ENCODE results near the gene FASN.

Gene FASN

GRCh38 chr17:82086941-82087906 lies 10.8 kb downstream of the FASN start:
- no peak for DNase-seq

- DNase-seq = no peak
These were observed 11.9 kb downstream of the FASN start for GRCh38 chr17:82085931-82086764.

- DNase-seq = no peak
These were observed 12.8 kb downstream of the FASN start for GRCh38 chr17:82085031-82085861.

- no peak for DNase-seq
These were observed 13.5 kb downstream of the FASN start for GRCh38 chr17:82084373-82085030.

- no peak for DNase-seq
These were observed 14.3 kb downstream of the FASN start for GRCh38 chr17:82083533-82084359.

GRCh38 chr17:82083009-82083408 lies 15.0 kb downstream of the FASN start:
- no peak for DNase-seq

- DNase-seq = no peak
These were observed 15.6 kb downstream of the FASN start for GRCh38 chr17:82082456-82082855.

- no peak for DNase-seq
These were observed 16.1 kb downstream of the FASN start for GRCh38 chr17:82081966-82082365.

- no peak for DNase-seq
These were observed 16.5 kb downstream of the FASN start for GRCh38 chr17:82081546-82081945.

- no peak for DNase-seq
These were observed 17.1 kb downstream of the FASN start for GRCh38 chr17:82080789-82081464.

GRCh38 chr17:82080048-82080788 lies 17.8 kb downstream of the FASN start:
- DNase-seq = no peak

GRCh38 chr17:82079001-82079677 lies 18.9 kb downstream of the FASN start:
- DNase-seq = no peak

- no peak for DNase-seq
These were observed 19.6 kb downstream of the FASN start for GRCh38 chr17:82078433-82078832.

- no peak for DNase-seq
These were observed 20.2 kb downstream of the FASN start for GRCh38 chr17:82077617-82078358.

GRCh38 chr17:82076785-82077591 lies 21.0 kb downstream of the FASN start:
- DNase-seq = no peak

GRCh38 chr17:82076018-82076784 lies 21.8 kb downstream of the FASN start:
- no peak for DNase-seq

- no peak for DNase-seq
These were observed 24.6 kb downstream of the FASN start for GRCh38 chr17:82073446-82073845.

Data from NCI-H526 treated with DMSO at 0.1 percent for 48 hours (cell line).